ENCODE measurements around the gene QRFP.

The QRFP gene

GRCh38 chr9:130934246-130934645 lies 37.6 kb upstream of the QRFP start:
- no peak overlapping the region for H3K4me3 ChIP-seq (replicated peaks in 1 of 2; ENCODE audit: low read depth in 2 of 2, low read length in 2 of 2)
- DNase-seq (ENCODE audit: low read depth in 2 of 2) = no peak
- TF ChIP-seq CTCF (IDR thresholded peaks at IDR 0.05; ENCODE audit: low read depth, low read length) = no peak

- peak overlapping the region in 1 of 2 donors; percentile 4 for H3K4me3 ChIP-seq (replicated peaks in 1 of 2; ENCODE audit: low read depth in 2 of 2, low read length in 2 of 2)
- no peak for TF ChIP-seq CTCF (IDR thresholded peaks at IDR 0.05; ENCODE audit: low read depth, low read length)
- peak; percentile 63 to 79 for DNase-seq (ENCODE audit: low read depth in 2 of 2)
Measured at GRCh38 chr9:130933114-130934046, 36.8 kb upstream of the QRFP start.

GRCh38 chr9:130932255-130933079 lies 35.9 kb upstream of the QRFP start:
- peak in 1 of 2 donors; percentile 72 for DNase-seq (ENCODE audit: low read depth in 2 of 2)
- peak overlapping the region in 1 of 2 donors; percentile 4 for H3K4me3 ChIP-seq (replicated peaks in 1 of 2; ENCODE audit: low read depth in 2 of 2, low read length in 2 of 2)
- peak; percentile 26 for TF ChIP-seq CTCF (IDR thresholded peaks at IDR 0.05; ENCODE audit: low read depth, low read length)

- no peak for TF ChIP-seq CTCF (IDR thresholded peaks at IDR 0.05; ENCODE audit: low read depth, low read length)
- DNase-seq (ENCODE audit: low read depth in 2 of 2) = no peak
- no peak overlapping the region for H3K4me3 ChIP-seq (replicated peaks in 1 of 2; ENCODE audit: low read depth in 2 of 2, low read length in 2 of 2)
Measured at GRCh38 chr9:130931508-130932254, 35.1 kb upstream of the QRFP start.

GRCh38 chr9:130930804-130931349 lies 34.3 kb upstream of the QRFP start:
- no peak for DNase-seq (ENCODE audit: low read depth in 2 of 2)
- TF ChIP-seq CTCF (IDR thresholded peaks at IDR 0.05; ENCODE audit: low read depth, low read length) = no peak
- H3K4me3 ChIP-seq (replicated peaks in 1 of 2; ENCODE audit: low read depth in 2 of 2, low read length in 2 of 2) = no peak overlapping the region
